ENCODE data around the gene MARCO.

Gene MARCO, protein sequence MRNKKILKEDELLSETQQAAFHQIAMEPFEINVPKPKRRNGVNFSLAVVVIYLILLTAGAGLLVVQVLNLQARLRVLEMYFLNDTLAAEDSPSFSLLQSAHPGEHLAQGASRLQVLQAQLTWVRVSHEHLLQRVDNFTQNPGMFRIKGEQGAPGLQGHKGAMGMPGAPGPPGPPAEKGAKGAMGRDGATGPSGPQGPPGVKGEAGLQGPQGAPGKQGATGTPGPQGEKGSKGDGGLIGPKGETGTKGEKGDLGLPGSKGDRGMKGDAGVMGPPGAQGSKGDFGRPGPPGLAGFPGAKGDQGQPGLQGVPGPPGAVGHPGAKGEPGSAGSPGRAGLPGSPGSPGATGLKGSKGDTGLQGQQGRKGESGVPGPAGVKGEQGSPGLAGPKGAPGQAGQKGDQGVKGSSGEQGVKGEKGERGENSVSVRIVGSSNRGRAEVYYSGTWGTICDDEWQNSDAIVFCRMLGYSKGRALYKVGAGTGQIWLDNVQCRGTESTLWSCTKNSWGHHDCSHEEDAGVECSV

GRCh38 chr2:118942031-118942430, at the start of gene MARCO:
Gene MARCO (plus strand): TSS chr2:118942194. CDS start chr2:118942301, 107 bp downstream.
- H3K4me1 ChIP-seq (ENCODE audit: control insufficient read depth, low read depth, low read length): no peaks in the 10 kb centered on the region
- H3K4me3 ChIP-seq (ENCODE audit: low read length): no peak within 1 kb of the TSS
- H3K9me3 ChIP-seq (ENCODE audit: control insufficient read depth, low read depth, low read length): no peaks in the 10 kb centered on the region
- no peak within 1 kb of the TSS for H3K9ac ChIP-seq (ENCODE audit: low read length)
- no peaks in the 10 kb centered on the region for H3K36me3 ChIP-seq (ENCODE audit: control insufficient read depth, low read depth, low read length)
- H3K27me3 ChIP-seq (ENCODE audit: control insufficient read depth, insufficient read depth, low read length): no peaks in the 10 kb centered on the region
- no peak within 1 kb of the TSS for H3K27ac ChIP-seq (ENCODE audit: low read length)

DNA sequence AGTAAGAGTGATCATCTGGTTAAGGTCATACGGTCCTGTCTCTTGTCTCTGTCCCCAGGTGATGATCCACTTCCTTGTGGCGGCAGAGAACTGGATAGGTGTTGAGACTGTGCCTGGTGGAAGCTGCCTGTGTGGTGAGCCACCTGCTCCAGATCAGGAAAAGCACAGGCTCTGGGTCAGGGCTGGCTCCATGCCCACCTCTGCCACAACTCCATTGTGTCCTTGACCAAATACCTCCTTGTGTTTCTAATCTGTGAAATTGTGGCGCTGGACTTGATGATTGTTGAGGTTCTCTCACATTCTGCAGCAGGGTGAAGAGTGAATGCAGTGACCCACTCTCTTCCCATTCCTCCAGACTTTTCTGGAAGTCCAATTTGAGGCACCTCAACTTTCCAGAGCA, 48.9 kb upstream of the MARCO start:
- Histone ChIP-seq H3K27me3 (ENCODE audit: control insufficient read depth, insufficient read depth, low read length) (no peaks in the 10 kb centered on the region), H3K9me3 (ENCODE audit: control insufficient read depth, low read depth, low read length) (no peaks in the 10 kb centered on the region), H3K27ac (ENCODE audit: low read length) (no peak overlapping the region), H3K4me3 (ENCODE audit: low read length) (no peak overlapping the region), H3K9ac (ENCODE audit: low read length) (no peak overlapping the region), H3K4me1 (ENCODE audit: control insufficient read depth, low read depth, low read length) (no peaks in the 10 kb centered on the region), H3K36me3 (ENCODE audit: control insufficient read depth, low read depth, low read length) (no peaks in the 10 kb centered on the region)

GRCh38 chr2:118902266-118903028, 39.5 kb upstream of the MARCO start:
- Histone ChIP-seq H3K36me3 (ENCODE audit: control insufficient read depth, low read depth, low read length) (no peaks in the 10 kb centered on the region), H3K9me3 (ENCODE audit: control insufficient read depth, low read depth, low read length) (no peaks in the 10 kb centered on the region), H3K27me3 (ENCODE audit: control insufficient read depth, insufficient read depth, low read length) (no peaks in the 10 kb centered on the region), H3K27ac (ENCODE audit: low read length) (no peak overlapping the region), H3K4me1 (ENCODE audit: control insufficient read depth, low read depth, low read length) (no peaks in the 10 kb centered on the region), H3K9ac (ENCODE audit: low read length) (no peak overlapping the region), H3K4me3 (ENCODE audit: low read length) (no peak overlapping the region)

DNA sequence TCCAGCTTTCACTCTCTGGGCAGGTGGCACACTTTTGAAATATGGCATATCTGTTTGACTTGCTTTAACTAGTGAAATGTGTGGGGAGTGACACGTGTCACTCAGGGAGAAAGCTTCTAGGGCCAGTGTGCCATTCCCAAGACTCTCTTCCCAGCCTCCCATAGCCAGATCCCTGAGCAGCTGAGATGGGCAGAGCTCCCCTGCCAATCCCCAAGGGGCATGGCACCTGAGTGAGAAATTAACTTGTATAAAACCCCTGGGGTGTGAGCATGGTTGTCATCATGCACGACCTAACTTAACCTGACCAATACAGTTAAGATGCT, 39.0 kb upstream of the MARCO start:
- Histone ChIP-seq H3K9me3 (ENCODE audit: control insufficient read depth, low read depth, low read length) (no peaks in the 10 kb centered on the region), H3K27me3 (ENCODE audit: control insufficient read depth, insufficient read depth, low read length) (no peaks in the 10 kb centered on the region), H3K4me1 (ENCODE audit: control insufficient read depth, low read depth, low read length) (no peaks in the 10 kb centered on the region), H3K9ac (ENCODE audit: low read length) (no peak overlapping the region), H3K36me3 (ENCODE audit: control insufficient read depth, low read depth, low read length) (no peaks in the 10 kb centered on the region), H3K27ac (ENCODE audit: low read length) (no peak overlapping the region), H3K4me3 (ENCODE audit: low read length) (no peak overlapping the region)

DNA sequence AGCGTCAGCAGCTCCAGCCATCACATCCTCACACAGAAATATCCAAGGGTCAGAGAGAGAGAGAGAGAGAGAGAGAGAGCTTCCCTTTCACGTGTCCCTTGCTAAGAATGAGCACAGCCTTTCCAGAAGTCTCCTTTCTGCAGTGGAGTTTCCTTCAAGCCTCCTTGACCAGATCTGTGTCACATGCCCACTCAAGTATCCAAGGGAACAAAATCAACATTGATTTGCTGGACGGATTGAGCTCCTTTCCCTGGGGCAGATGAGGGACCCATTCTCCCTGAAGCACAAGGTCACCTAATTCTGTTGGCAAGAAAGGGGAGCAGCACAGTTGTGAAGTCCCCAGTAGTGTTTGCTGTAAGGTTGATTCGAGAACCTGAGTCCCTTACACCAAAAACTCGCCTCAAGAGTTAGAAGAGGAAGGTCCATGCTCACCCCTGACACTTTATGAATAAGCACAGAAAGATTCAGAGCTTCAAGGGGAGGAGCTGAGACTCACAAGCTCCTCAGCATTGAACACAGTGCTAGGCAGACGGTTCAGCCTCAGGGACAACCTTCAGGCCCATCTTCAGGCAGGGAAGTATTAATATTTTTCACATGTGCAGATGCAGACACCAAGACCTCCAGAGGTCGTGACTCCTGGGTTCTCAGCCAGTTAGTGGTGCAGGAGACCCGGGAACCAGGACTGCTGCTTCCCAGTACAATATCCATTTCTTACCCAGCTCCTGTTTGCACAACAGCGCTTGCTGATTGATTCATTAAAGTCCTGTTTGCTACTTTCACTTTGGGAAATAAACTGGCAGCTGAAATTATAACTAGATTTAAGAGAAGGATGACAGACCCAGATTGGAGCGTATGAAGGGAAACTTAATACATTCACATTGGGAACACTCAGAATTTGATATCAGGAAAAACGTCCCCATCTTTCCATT, 38.2 kb upstream of the MARCO start:
- Histone ChIP-seq H3K4me3 (ENCODE audit: low read length) (no peak overlapping the region), H3K27me3 (ENCODE audit: control insufficient read depth, insufficient read depth, low read length) (no peaks in the 10 kb centered on the region), H3K9me3 (ENCODE audit: control insufficient read depth, low read depth, low read length) (no peaks in the 10 kb centered on the region), H3K9ac (ENCODE audit: low read length) (no peak overlapping the region), H3K4me1 (ENCODE audit: control insufficient read depth, low read depth, low read length) (no peaks in the 10 kb centered on the region), H3K27ac (ENCODE audit: low read length) (no peak overlapping the region), H3K36me3 (ENCODE audit: control insufficient read depth, low read depth, low read length) (no peaks in the 10 kb centered on the region)

DNA sequence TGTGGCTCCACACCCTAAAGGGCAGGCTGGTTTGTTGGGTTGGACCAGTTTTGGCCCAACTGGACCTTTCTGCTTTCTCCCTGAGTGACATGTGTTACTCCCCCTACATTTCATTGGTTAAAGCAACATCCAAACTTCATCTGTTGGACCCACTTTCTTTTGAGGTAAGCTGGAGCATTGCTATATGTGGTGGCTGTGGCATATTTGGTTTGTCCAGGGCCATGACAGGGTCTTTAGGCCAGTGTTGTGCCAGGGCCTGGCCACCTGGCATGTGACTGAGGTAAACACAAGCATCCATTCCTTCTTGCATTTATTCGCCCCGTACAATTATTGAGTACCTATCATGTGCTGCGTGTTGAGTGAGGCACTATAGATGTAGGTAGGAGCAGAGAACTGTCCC, 36.8 kb upstream of the MARCO start:
- Histone ChIP-seq H3K9ac (ENCODE audit: low read length) (no peak overlapping the region), H3K9me3 (ENCODE audit: control insufficient read depth, low read depth, low read length) (no peaks in the 10 kb centered on the region), H3K36me3 (ENCODE audit: control insufficient read depth, low read depth, low read length) (no peaks in the 10 kb centered on the region), H3K4me1 (ENCODE audit: control insufficient read depth, low read depth, low read length) (no peaks in the 10 kb centered on the region), H3K27me3 (ENCODE audit: control insufficient read depth, insufficient read depth, low read length) (no peaks in the 10 kb centered on the region), H3K4me3 (ENCODE audit: low read length) (no peak overlapping the region), H3K27ac (ENCODE audit: low read length) (no peak overlapping the region)

- Histone ChIP-seq H3K4me1 (ENCODE audit: control insufficient read depth, low read depth, low read length) (no peaks in the 10 kb centered on the region), H3K36me3 (ENCODE audit: control insufficient read depth, low read depth, low read length) (no peaks in the 10 kb centered on the region), H3K27me3 (ENCODE audit: control insufficient read depth, insufficient read depth, low read length) (no peaks in the 10 kb centered on the region), H3K9me3 (ENCODE audit: control insufficient read depth, low read depth, low read length) (no peaks in the 10 kb centered on the region), H3K4me3 (ENCODE audit: low read length) (no peak overlapping the region), H3K27ac (ENCODE audit: low read length) (no peak overlapping the region), H3K9ac (ENCODE audit: low read length) (no peak overlapping the region)
These were observed 35.8 kb upstream of the MARCO start for GRCh38 chr2:118906186-118906585.

- Histone ChIP-seq H3K27ac (ENCODE audit: low read length) (no peak overlapping the region), H3K9me3 (ENCODE audit: control insufficient read depth, low read depth, low read length) (no peaks in the 10 kb centered on the region), H3K27me3 (ENCODE audit: control insufficient read depth, insufficient read depth, low read length) (no peaks in the 10 kb centered on the region), H3K4me1 (ENCODE audit: control insufficient read depth, low read depth, low read length) (no peaks in the 10 kb centered on the region), H3K4me3 (ENCODE audit: low read length) (no peak overlapping the region), H3K9ac (ENCODE audit: low read length) (no peak overlapping the region), H3K36me3 (ENCODE audit: control insufficient read depth, low read depth, low read length) (no peaks in the 10 kb centered on the region)
These were observed 34.2 kb upstream of the MARCO start for GRCh38 chr2:118907759-118908158.

- no peaks in the 10 kb centered on the region for H3K27me3 ChIP-seq (ENCODE audit: control insufficient read depth, insufficient read depth, low read length)
- no peaks in the 10 kb centered on the region for H3K36me3 ChIP-seq (ENCODE audit: control insufficient read depth, low read depth, low read length)
- no peak overlapping the region for H3K9ac ChIP-seq (ENCODE audit: low read length)
- no peak overlapping the region for H3K4me3 ChIP-seq (ENCODE audit: low read length)
- H3K4me1 ChIP-seq (ENCODE audit: control insufficient read depth, low read depth, low read length): no peaks in the 10 kb centered on the region
- H3K27ac ChIP-seq (ENCODE audit: low read length): no peak overlapping the region
- H3K9me3 ChIP-seq (ENCODE audit: control insufficient read depth, low read depth, low read length): no peaks in the 10 kb centered on the region
These were observed 32.8 kb upstream of the MARCO start for GRCh38 chr2:118909191-118909590.

GRCh38 chr2:118911166-118911856, 30.7 kb upstream of the MARCO start:
- no peaks in the 10 kb centered on the region for H3K4me1 ChIP-seq (ENCODE audit: control insufficient read depth, low read depth, low read length)
- H3K27me3 ChIP-seq (ENCODE audit: control insufficient read depth, insufficient read depth, low read length): no peaks in the 10 kb centered on the region

DNA sequence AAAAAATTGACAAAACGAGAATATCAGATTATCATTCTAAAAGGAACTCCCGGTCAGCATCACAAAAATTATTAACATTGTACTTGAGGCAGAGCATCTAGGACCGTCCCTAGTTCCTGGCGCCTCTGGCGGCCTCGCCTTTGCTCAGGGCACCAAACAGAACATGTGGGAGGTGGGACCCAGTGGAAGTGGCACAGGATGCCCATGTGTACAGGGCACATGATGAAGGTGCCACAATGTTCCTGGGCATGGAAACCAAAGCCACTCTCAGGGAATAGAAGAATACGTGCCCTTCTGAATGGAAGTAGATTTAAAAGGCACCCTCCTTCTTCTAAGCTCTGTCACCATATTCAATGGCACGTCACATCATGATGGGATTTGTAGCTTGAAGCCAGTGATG, 30.1 kb upstream of the MARCO start:
- no peak overlapping the region for H3K27ac ChIP-seq (ENCODE audit: low read length)
- no peaks in the 10 kb centered on the region for H3K36me3 ChIP-seq (ENCODE audit: control insufficient read depth, low read depth, low read length)
- no peak overlapping the region for H3K4me3 ChIP-seq (ENCODE audit: low read length)
- no peak overlapping the region for H3K9ac ChIP-seq (ENCODE audit: low read length)
- H3K9me3 ChIP-seq (ENCODE audit: control insufficient read depth, low read depth, low read length): no peaks in the 10 kb centered on the region
- no peaks in the 10 kb centered on the region for H3K27me3 ChIP-seq (ENCODE audit: control insufficient read depth, insufficient read depth, low read length)
- H3K4me1 ChIP-seq (ENCODE audit: control insufficient read depth, low read depth, low read length): no peaks in the 10 kb centered on the region

More at GRCh38 chr2:118911166-118911856, 30.7 kb upstream of the MARCO start:
- H3K9ac ChIP-seq (ENCODE audit: low read length): no peak overlapping the region
- no peaks in the 10 kb centered on the region for H3K36me3 ChIP-seq (ENCODE audit: control insufficient read depth, low read depth, low read length)
- H3K4me3 ChIP-seq (ENCODE audit: low read length): no peak overlapping the region
- H3K9me3 ChIP-seq (ENCODE audit: control insufficient read depth, low read depth, low read length): no peaks in the 10 kb centered on the region
- H3K27ac ChIP-seq (ENCODE audit: low read length): no peak overlapping the region
